ENCODE results near the gene IL1RN.
A peak's percentile ranks its signal among the peaks of the same experiment; 100 is the strongest.

IL1RN gene

GRCh38 chr2:113129519-113130078 is 2.2 kb downstream of the IL1RN start:
- no peak for DNase-seq

GRCh38 chr2:113131352-113132185 is 4.2 kb downstream of the IL1RN start:
- no peak for DNase-seq

GRCh38 chr2:113132414-113133021 is 5.1 kb downstream of the IL1RN start:
- DNase-seq: no peak

- DNase-seq: no peak
Observed at GRCh38 chr2:113133704-113134598, 6.6 kb downstream of the IL1RN start.

- no peak for DNase-seq
Observed at GRCh38 chr2:113134717-113135116, 7.3 kb downstream of the IL1RN start.

GRCh38 chr2:113135317-113135716 is 7.9 kb downstream of the IL1RN start:
- no peak for DNase-seq

- DNase-seq: no peak
Observed at GRCh38 chr2:113136828-113137775, 9.7 kb downstream of the IL1RN start.

GRCh38 chr2:113137827-113138226 is 10.4 kb downstream of the IL1RN start:
- no peak for DNase-seq

GRCh38 chr2:113138428-113139322 is 11.3 kb downstream of the IL1RN start:
- DNase-seq: peak; percentile 7

GRCh38 chr2:113141451-113141850 is 14.1 kb downstream of the IL1RN start:
- DNase-seq: no peak

GRCh38 chr2:113142290-113142689 is 14.9 kb downstream of the IL1RN start:
- no peak for DNase-seq

- no peak for DNase-seq
Observed at GRCh38 chr2:113144259-113144658, 16.9 kb downstream of the IL1RN start.

- DNase-seq: no peak
Observed at GRCh38 chr2:113148606-113149552, 21.5 kb downstream of the IL1RN start.

- no peak for DNase-seq
Observed at GRCh38 chr2:113149553-113150257, 22.3 kb downstream of the IL1RN start.

GRCh38 chr2:113150258-113150601 is 22.8 kb downstream of the IL1RN start:
- DNase-seq: no peak

- no peak for DNase-seq
Observed at GRCh38 chr2:113155331-113155730, 27.9 kb downstream of the IL1RN start.

- DNase-seq: no peak
Observed at GRCh38 chr2:113156278-113157117, 29.1 kb downstream of the IL1RN start.
